Measurements from ENCODE around the gene RNPS1.

RNPS1 gene

GRCh38 chr16:2277466-2278271 lies 9.7 kb upstream of the RNPS1 start:
- DNase-seq (ENCODE audit: extremely low spot score) = no peak
- ChIA-PET CTCF (no interaction called here), POLR2A (no interaction called here)
- no peak for TF ChIP-seq CTCF (IDR thresholded peaks at IDR 0.05; ENCODE audit: control extremely low read depth, extremely low read depth, low read depth, missing control alignments)

- ChIA-PET CTCF (interaction anchor here (0.7 kb wide), 1 partner anchor 14 kb away, joined by 3 read pairs; no protein-coding TSS in a partner anchor), POLR2A (no interaction called here)
- no peak for DNase-seq (ENCODE audit: extremely low spot score)
- no peak for TF ChIP-seq CTCF (IDR thresholded peaks at IDR 0.05; ENCODE audit: control extremely low read depth, extremely low read depth, low read depth, missing control alignments)
Observed at GRCh38 chr16:2276368-2277195, 8.7 kb upstream of the RNPS1 start.

GRCh38 chr16:2275476-2276367 lies 7.8 kb upstream of the RNPS1 start:
- ChIA-PET POLR2A (no interaction called here), CTCF (interaction anchor here (0.9 kb wide), 1 partner anchor 13 kb away, joined by 3 read pairs; no protein-coding TSS in a partner anchor)
- DNase-seq (ENCODE audit: extremely low spot score) = no peak
- TF ChIP-seq CTCF (IDR thresholded peaks at IDR 0.05; ENCODE audit: control extremely low read depth, extremely low read depth, low read depth, missing control alignments) = no peak

DNA sequence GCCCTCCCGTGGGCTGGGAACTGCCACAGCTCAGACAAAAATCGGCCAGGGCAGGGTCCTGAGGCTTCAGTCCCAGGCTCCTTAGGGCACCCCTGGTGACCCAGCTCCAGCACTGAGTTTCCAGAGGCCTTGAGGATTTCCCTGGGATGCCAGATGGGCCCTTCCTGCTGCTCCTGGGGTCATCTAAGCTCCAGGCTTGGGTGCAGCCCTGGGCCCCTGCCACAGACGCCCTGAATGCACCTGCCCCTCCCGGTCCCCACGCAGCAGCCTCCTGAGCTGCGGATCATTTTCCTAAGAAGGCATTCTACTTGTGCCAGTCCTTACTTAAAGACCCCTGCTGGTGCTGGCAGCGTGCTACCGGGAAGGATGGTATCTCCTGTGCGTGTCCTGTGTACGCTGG lies 6.0 kb upstream of the RNPS1 start:
- POLR2A ChIA-PET = no interaction called here
- no peak for DNase-seq (ENCODE audit: extremely low spot score)
- TF ChIP-seq CTCF (IDR thresholded peaks at IDR 0.05; ENCODE audit: control extremely low read depth, extremely low read depth, low read depth, missing control alignments) = no peak
- CTCF ChIA-PET = no interaction called here

- no peak for TF ChIP-seq CTCF (IDR thresholded peaks at IDR 0.05; ENCODE audit: control extremely low read depth, extremely low read depth, low read depth, missing control alignments)
- ChIA-PET POLR2A (no interaction called here), CTCF (no interaction called here)
- DNase-seq (ENCODE audit: extremely low spot score) = no peak
Observed at GRCh38 chr16:2273484-2273883, 5.6 kb upstream of the RNPS1 start.

All from GM10248 (cell line).